GM18868 (cell line): ENCODE data around the gene PDLIM5.

Source experiments
- ATAC-seq: cut with Tn5 transposase; IDR thresholded peaks from one replicate; pipeline ENCODE4 v1.9.1; 2021; ENCODE audit warnings: mild to moderate bottlenecking, moderate library complexity; ENCODE audit not compliant: unreplicated experiment

PDLIM5 gene

DNA sequence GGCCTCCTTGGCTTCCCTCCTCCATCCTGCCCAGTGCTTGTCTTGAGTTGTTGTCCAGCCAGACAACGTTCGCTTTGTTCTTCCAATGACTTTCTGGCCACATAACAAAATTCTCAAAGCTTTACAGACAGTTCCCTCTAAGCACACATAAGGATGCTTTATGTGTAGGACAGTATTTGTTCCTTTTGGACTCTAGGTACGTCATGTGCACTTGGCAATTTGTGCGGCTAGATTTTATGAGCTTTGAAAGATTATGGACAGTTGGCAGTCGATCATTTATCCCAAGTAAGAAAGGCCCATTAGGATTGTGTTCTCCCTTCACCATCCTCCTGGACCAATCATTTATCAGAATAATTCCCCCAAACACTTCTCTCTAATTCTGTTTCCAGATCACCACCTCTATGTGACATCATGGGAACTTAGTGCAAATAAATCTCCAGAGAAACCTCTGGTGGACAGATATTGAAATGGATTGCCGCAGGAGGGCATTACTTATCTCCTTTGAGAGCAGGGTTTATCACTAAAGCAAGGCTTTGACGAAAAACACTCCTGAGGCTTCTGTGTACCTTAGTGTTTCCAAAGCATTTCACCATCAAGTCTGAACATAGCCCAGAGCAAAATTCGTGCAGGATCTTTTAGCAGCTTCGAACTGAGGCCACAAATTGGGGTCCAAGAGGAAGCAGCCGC is 228.6 kb downstream of the PDLIM5 start:
- no peak for ATAC-seq

DNA sequence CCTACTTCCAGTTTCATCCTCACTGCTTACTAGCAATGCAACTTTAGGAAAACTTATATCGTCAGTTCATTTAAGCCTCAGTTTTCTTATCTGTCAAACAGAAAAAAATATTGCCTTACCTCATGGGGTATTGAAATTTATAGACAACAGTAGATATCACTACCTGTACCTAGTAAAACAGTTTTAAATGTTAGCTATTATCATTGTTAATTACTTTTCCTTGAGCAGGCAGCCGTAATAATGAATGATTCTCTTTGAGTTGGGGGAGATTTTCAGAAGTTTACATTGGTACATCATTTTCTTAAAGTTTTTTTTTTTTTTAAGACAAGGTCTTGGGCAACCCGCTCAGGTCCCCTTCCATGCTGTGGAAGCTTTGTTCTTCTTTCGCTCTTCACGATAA is 234.3 kb downstream of the PDLIM5 start:
- no peak for ATAC-seq

DNA sequence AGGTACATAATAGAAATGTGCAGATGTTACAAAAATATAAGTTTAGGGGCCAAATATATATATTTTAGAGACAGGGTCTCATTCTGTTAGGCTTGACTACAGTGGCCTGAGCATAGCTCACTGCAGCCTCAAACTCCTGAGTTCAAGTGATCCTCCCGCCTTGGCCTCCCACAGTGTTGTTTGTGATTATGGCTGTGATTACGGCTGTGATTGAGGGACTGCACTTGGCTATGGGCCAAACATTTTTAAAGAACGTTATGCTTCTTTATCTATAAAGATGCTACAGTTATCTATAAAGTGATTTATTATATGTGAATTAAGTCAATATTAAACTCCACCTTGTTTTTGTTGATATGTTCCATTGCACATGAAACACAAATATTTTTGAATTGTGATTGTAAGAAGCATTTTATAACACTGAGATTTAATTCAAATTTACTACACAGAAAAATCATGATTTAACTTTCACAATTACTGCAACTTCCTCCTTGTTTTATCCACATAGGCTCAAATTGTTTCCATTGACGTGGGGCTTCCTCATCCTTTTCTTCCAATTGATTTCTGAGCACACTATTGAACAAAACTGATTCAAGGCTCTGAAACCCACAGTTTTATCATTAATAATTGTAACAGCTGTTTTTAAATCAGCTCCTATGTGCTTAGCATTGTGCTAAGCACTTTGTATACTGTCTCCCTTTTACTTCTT is 237.6 kb downstream of the PDLIM5 start:
- ATAC-seq: no peak

DNA sequence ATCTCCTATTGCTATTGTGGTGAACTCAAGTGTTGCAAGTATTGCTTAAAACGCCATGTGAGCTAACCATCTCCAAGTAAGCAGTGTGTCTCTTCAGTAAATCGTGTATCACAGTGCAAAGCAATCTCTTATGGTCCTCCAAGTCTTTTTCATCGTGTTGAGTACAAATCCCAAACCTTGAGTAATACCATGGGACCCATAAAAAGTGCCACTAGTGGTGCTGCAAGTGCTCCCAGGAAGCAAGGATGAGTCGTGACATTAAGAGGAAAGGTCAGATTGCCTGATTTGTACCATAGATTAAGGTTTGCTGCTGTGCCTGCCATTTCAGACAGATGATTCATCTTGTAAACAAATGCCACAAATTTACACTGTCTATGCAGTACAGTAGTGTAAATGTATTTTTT is 239.1 kb downstream of the PDLIM5 start:
- ATAC-seq: no peak

DNA sequence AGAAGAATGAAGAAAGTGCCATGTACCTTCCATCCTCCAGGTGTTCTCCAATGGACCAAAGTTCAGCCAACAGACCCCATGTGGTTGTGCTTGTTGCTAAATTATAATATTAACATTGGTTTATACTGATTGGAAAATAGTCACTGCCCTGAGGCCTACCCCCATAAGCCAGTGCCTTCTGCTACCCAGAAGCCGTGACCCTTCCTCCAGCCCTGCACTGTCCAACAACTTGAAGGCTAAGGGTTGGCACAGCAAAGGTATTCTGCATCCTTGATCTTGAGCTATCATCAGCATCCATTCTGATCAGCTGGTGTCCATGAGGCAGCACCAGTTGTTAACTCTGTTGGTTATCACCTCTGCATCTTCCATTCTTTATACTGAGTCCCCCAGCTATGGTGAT is 239.8 kb downstream of the PDLIM5 start:
- ATAC-seq: no peak

DNA sequence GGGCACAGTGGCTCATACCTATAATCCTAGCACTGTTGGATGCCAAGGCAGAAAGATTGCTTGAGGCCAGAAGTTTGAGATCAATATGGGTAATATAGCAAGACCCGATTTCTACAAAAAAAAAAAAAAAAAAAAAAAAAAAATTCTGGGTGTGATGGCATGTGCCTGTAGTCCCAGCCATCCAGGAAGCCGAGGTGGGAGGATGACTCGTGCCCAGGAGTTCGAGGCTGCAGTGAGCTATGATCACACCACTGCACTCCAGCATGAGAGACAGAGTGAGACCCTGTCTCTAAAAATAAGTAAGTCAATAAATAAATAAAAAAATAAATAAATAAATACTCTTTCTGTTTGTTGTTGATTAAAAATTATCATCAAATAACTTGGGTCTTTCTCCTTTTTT is 243.6 kb downstream of the PDLIM5 start:
- ATAC-seq: no peak

DNA sequence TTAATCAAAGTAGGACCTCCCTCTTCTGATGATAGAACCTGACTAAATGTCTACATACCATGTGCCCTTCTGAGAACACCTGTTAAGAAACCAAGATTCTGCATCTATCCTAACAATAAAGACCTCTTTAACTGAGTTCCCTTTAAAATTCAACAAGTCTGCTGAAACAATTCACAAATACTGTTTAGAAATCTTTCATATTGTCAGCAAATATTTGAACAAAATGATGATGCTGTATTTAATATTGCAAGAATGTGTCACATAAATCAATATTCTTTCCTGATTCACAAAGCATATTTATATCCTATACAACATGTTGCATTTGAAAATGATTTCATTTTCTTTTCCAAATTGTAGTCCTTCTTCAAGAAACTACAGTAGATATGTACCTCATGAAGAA is 246.4 kb downstream of the PDLIM5 start:
- ATAC-seq: no peak

DNA sequence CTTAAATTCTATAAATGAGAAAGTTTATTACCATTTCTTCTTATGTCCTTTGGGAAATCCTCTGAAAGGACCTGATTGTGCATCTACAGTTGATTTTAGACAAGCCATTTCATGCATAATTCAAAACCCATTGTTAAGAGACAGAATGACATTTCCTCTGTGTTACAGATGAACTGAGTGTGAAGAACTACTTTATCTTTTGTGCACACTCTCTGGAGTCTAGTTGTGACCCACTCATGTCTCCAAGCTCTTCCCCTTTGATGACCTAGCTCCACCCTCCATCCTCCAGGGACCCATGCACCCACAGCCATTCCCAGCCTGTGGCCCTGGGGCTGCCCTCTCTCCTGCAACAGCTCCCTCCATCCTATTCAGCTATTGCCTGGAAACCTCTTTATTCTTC is 248.6 kb downstream of the PDLIM5 start:
- ATAC-seq: no peak

DNA sequence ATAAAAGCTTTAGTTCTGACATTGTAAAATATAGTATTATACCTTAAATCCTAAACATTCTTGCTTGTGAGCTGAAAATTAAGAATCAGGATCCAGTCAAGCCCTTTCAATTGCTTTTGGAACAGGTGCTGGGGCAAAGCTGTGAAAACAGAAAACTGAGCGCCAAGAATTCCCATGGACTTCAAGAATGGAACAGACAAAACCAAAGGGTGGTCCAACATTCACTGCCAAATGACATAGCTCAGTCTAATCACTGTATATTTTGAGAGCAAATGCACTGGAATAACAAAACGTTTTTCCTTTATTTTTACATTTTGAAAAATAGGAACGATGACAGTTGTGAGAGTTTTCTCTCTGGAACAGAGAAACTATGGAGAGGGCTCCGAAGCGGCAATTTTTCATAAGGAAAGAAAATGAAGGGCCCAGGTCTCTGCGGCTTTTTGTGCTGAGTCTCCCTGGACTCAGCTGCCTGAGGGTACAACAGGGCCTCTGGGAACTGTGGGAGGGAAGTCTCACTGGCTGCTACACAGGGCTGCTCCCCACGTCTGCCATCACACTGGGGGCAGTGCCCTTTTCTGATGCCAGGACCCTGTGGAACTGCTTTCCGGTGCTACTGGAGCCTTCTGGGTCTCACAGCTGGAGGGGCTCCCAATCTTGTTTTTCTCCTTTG is 250.0 kb downstream of the PDLIM5 start:
- ATAC-seq: no peak

DNA sequence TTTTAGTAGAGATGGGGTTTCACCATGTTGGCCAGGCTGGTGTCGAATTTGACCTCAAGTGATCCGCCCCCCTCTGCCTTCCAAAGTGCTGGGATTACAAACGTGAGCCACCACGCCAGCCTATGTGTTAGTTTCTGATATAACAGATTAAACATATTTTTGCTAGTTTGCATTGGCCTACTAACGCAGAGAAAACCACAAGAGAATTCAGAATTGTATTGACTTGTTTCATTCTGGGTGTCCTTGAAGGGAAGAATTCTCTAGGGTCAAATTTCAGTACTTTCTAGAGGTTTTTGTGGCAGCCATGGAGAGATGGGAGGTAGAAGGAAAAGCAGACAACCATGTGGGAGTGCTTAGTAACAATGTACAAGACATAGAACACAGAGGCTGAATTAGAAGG is 259.9 kb downstream of the PDLIM5 start:
- ATAC-seq: no peak

DNA sequence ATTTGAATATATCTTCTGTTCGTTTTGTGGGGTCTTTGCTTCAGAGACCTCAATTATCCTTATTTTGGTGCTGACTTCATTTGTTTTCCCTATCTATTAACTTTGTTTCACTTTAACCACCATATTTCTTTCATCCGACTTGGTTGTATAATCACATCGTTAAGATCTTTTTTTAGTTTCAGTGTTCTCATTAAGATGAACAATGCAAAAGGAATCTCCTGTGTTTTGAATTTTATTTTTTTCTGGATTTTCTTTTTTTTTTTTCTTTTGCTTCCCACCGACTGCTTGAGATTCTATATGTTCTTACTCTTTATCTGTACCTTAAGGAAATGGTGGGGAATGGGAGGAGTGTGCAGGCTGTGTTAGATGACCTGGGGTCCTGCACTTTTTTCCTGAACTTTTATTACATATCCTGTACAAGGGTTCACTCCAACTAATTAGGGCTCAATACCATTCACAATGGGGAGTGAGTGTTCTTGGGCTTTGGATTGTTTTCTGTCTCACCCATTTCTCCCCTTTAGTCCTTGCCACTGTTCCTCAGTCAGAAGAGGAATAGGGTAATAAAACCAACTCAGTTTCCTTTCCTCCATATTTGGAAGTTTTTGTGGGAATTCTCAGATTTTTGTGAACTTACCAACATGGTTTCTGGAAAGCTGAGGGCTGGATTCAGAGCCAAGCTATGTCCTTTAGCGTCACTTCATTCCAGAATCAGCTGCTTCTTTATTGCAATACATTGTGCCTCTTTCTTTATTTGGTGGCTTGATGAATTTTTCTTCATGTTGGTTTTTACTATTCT is 262.8 kb downstream of the PDLIM5 start:
- ATAC-seq: no peak

DNA sequence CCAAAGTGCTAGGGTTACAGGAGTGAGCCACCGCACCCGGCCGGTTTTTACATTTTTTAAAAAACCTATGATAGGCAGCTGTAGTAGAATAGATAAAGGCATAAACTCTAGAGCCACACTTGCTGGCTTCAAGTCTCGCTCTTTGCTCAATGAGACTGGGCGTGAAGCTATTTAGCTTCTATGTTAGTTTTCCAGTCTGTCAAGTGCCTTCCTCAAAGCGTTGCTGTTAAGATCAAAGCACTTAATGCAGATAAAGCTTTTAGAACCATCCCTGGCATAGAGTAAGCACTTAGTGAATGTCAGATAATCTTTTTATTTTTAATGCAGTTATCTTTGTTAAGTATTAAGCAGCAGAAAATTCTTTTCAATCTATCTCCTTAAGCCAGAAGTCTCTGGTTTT is 264.0 kb downstream of the PDLIM5 start:
- no peak for ATAC-seq
